ENCODE data around the gene CLCF1. TPM values are rescaled to one million over a fixed set of nuclear protein-coding genes. Genes with fewer than 3 reads are reported as not detected.

The CLCF1 gene
- polyA plus RNA-seq, 1 of the 3 experiments (the other 2 are of a cell fraction), result 27.0 TPM

DNA sequence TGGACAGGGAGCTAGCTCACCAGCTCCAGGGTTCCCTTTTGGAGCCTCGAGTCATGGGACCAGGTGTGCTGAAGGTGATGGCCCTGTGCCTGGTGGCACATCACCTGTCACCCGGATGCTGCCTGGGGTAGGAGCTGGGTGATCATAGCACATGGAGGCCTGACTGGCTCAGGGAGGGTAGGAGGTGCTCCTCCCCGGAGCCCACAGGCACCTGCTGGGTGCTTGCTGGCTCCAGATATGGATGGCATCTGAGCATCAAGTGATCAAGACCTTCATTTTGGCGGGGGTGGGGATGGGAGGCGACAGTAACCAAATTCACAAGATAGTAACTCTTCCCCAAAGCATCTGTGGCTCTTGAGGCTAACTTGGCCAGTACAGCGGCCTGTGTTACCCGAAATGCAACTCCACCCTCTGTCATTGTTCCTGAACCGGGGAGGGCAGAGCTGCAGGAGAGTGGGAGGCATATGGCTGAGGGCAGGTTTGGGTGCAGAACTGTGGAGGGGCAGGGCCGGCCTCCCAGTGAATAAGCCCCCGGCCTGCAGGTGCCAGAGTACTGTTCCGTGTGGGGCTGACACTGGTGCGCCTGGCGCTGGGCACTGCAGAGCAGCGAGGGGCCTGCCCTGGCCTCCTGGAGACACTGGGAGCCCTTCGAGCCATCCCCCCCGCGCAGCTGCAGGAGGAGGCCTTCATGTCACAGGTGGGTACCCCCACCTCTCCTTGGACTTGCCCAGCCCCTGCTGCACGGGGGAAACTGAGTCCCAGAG, 35.2 kb upstream of the CLCF1 start (continued):
- TF ChIP-seq FOXM1 (IDR thresholded peaks at IDR 0.05; ENCODE audit: low read depth), result no peak
- TF ChIP-seq TAF1 (IDR thresholded peaks at IDR 0.05; ENCODE audit: borderline replicate concordance, low read depth, low read length), result no peak
- TF ChIP-seq SIN3A (IDR thresholded peaks at IDR 0.05; ENCODE audit: borderline replicate concordance, low read depth, low read length), result no peak

GRCh38 chr11:67407688-67408163, 34.3 kb upstream of the CLCF1 start:
- Histone ChIP-seq H2AFZ (ENCODE audit: low read depth) (no peak overlapping the region), H3K4me2 (no peak overlapping the region), H3K27me3 (ENCODE audit: insufficient read depth) (no peaks in the 10 kb centered on the region), H3K79me2 (ENCODE audit: insufficient read depth) (no peaks in the 10 kb centered on the region), H4K20me1 (ENCODE audit: insufficient read depth) (no peaks in the 10 kb centered on the region), H3K9me2 (no peaks in the 10 kb centered on the region), H3K9me3 (no peaks in the 10 kb centered on the region), H3F3A (replicated peaks; ENCODE audit: insufficient read depth) (no peaks in the 10 kb centered on the region), H3K9ac (no peak overlapping the region), H3K27ac (ENCODE audit: low read depth in 2 of 2, low read length in 1 of 2) (no peak overlapping the region), H3K4me1 (ENCODE audit: control insufficient read depth in 1 of 2, insufficient read depth in 2 of 2, low read depth in 1 of 2, low read length in 1 of 2) (no peaks in the 10 kb centered on the region), H3K4me3 (ENCODE audit: low read depth in 2 of 2, low read length in 1 of 2) (no peak overlapping the region), H3K36me3 (replicated peaks in 1 of 2; ENCODE audit: control insufficient read depth in 1 of 2, insufficient read depth in 2 of 2, low read length in 1 of 2) (no peaks in the 10 kb centered on the region)
- POLR2A ChIA-PET, result no interaction called here
- DNase-seq, result no peak
- 71% methylated on average over 11 of the region's 12 CpGs for WGBS (ENCODE audit: low lambda C conversion rate)
- TF ChIP-seq TEAD4 (IDR thresholded peaks at IDR 0.05; ENCODE audit: borderline replicate concordance, insufficient read depth) (no peak), RCOR1 (IDR thresholded peaks at IDR 0.05; ENCODE audit: low read length) (no peak)
- CTCF ChIA-PET, result interaction anchor here (1.0 to 1.6 kb wide), 2 partner anchors 25 to 99 kb away, joined by 3 to 4 read pairs; no protein-coding TSS in a partner anchor

GRCh38 chr11:67406969-67407687, 33.7 kb upstream of the CLCF1 start:
- H3K4me3 ChIP-seq (ENCODE audit: low read depth in 2 of 2, low read length in 1 of 2), result no peak overlapping the region
- H3K36me3 ChIP-seq (replicated peaks in 1 of 2; ENCODE audit: control insufficient read depth in 1 of 2, insufficient read depth in 2 of 2, low read length in 1 of 2), result no peaks in the 10 kb centered on the region
- H3K9me2 ChIP-seq, result no peaks in the 10 kb centered on the region
- H3K4me2 ChIP-seq, result no peak overlapping the region
- no peak overlapping the region for H2AFZ ChIP-seq (ENCODE audit: low read depth)
- ChIA-PET POLR2A (no interaction called here), CTCF (interaction anchor here (0.9 to 1.6 kb wide), 3 partner anchors 14 to 99 kb away, joined by 3 to 4 read pairs (median 3); no protein-coding TSS in a partner anchor)
- H3K79me2 ChIP-seq (ENCODE audit: insufficient read depth), result no peaks in the 10 kb centered on the region
- no peak overlapping the region for H3K27ac ChIP-seq (ENCODE audit: low read depth in 2 of 2, low read length in 1 of 2)
- no peaks in the 10 kb centered on the region for H4K20me1 ChIP-seq (ENCODE audit: insufficient read depth)
- no peaks in the 10 kb centered on the region for H3K9me3 ChIP-seq
- peaks cover 1 to 2% of the 10 kb centered on the region in 2 experiments; a peak in 2 of 4 replicates for H3K4me1 ChIP-seq (ENCODE audit: control insufficient read depth in 1 of 2, insufficient read depth in 2 of 2, low read depth in 1 of 2, low read length in 1 of 2)
- H3F3A ChIP-seq (replicated peaks; ENCODE audit: insufficient read depth), result no peaks in the 10 kb centered on the region
- no peak overlapping the region for H3K9ac ChIP-seq
- WGBS (ENCODE audit: low lambda C conversion rate), result 63% methylated on average over 8 of the region's 12 CpGs
- DNase-seq, result peak; percentile 36
- H3K27me3 ChIP-seq (ENCODE audit: insufficient read depth), result no peaks in the 10 kb centered on the region
- no peak for TF ChIP-seq FOXM1 (IDR thresholded peaks at IDR 0.05; ENCODE audit: low read depth)
- TF ChIP-seq MXI1 (IDR thresholded peaks at IDR 0.05; ENCODE audit: low read depth, low read length), result no peak
- no peak for TF ChIP-seq RCOR1 (IDR thresholded peaks at IDR 0.05; ENCODE audit: low read length)
- TF ChIP-seq, protein P1, sequence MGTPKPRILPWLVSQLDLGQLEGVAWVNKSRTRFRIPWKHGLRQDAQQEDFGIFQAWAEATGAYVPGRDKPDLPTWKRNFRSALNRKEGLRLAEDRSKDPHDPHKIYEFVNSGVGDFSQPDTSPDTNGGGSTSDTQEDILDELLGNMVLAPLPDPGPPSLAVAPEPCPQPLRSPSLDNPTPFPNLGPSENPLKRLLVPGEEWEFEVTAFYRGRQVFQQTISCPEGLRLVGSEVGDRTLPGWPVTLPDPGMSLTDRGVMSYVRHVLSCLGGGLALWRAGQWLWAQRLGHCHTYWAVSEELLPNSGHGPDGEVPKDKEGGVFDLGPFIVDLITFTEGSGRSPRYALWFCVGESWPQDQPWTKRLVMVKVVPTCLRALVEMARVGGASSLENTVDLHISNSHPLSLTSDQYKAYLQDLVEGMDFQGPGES (IDR thresholded peaks at IDR 0.05; ENCODE audit: low read depth, low read length), result no peak
- TF ChIP-seq ELF1 (IDR thresholded peaks at IDR 0.05), result no peak
- no peak for TF ChIP-seq EP300 (IDR thresholded peaks at IDR 0.05; ENCODE audit: borderline replicate concordance in 1 of 2, low read depth in 1 of 2, low read length in 1 of 2)
- TF ChIP-seq, protein P2, sequence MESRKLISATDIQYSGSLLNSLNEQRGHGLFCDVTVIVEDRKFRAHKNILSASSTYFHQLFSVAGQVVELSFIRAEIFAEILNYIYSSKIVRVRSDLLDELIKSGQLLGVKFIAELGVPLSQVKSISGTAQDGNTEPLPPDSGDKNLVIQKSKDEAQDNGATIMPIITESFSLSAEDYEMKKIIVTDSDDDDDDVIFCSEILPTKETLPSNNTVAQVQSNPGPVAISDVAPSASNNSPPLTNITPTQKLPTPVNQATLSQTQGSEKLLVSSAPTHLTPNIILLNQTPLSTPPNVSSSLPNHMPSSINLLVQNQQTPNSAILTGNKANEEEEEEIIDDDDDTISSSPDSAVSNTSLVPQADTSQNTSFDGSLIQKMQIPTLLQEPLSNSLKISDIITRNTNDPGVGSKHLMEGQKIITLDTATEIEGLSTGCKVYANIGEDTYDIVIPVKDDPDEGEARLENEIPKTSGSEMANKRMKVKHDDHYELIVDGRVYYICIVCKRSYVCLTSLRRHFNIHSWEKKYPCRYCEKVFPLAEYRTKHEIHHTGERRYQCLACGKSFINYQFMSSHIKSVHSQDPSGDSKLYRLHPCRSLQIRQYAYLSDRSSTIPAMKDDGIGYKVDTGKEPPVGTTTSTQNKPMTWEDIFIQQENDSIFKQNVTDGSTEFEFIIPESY (IDR thresholded peaks at IDR 0.05; ENCODE audit: borderline replicate concordance, low read depth), result no peak
- no peak for TF ChIP-seq POLR2AphosphoS5 (IDR thresholded peaks at IDR 0.05; ENCODE audit: low read depth, low read length)
- TF ChIP-seq MEF2A (IDR thresholded peaks at IDR 0.05; ENCODE audit: borderline replicate concordance, low read depth), result no peak
